ENCODE results near the gene CDCA4.

GRCh38 chr14:104975481-104976197 is 45.2 kb downstream of the CDCA4 start:
- no peak for TF ChIP-seq CTCF (IDR thresholded peaks at IDR 0.05; ENCODE audit: insufficient read depth, low read length, poor library complexity, severe bottlenecking)
- no peak for TF ChIP-seq EZH2phosphoT487 (conservative IDR thresholded peaks at IDR 0.05; ENCODE audit: low read length)
